Stimulated activated CD4-positive, alpha-beta T cell treated with anti-CD3 and anti-CD28 coated beads, Interleukin-1b, Interleukin-23, amount 100 ng/mL, for 1 hour (primary cell): ENCODE data around the gene PTPRA.

ENCODE experiments used
- DNase-seq, 2 donors: peaks; one replicate each; pipeline ENCODE4 v3.0.0-alpha.2; 2020; ENCODE audit warnings: low read depth in 2 of 2

Gene PTPRA

GRCh38 chr20:2849529-2849928 lies 23.8 kb upstream of the PTPRA start:
- DNase-seq, result no peak

- no peak for DNase-seq
Measured at GRCh38 chr20:2851086-2851485, 22.2 kb upstream of the PTPRA start.

GRCh38 chr20:2858591-2858990 lies 14.7 kb upstream of the PTPRA start:
- no peak for DNase-seq

DNA sequence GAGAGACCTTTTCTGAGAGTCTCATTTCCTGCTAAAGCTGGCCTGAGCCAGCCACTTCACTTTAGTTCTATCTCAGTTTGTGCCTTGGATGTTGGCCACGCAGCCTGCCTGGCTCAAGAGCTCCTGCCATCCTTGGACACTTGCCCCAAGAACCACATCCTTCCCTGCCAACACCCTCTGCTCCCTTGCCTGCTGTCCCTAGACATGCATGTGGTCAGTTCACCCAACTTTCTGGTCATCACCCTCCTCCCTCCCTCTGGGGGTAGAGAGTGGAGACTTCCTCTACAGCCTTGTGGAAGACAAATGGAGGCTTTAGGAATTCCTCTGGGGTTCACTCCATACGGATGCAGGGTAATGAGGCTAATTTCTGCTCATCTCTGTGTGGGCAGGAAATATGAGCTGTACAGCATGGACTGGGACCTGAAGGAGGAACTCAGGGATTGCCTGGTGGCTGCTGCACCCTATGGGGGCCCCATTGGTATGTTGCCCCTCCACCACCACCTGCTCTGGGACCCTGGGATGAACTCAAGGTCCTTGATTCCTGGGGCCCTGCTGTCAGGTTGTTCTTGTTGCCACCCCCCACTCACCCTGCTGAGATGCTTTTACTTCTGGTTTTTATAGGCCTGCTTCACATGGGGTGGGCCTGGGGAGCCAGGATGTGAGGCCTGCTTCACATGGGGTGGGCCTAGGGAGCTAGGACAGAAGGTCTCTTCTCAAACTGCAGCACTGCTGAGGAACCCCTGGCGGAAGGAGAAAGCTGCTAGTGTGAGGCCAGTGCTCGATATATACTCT lies 13.8 kb upstream of the PTPRA start:
- no peak for DNase-seq

DNA sequence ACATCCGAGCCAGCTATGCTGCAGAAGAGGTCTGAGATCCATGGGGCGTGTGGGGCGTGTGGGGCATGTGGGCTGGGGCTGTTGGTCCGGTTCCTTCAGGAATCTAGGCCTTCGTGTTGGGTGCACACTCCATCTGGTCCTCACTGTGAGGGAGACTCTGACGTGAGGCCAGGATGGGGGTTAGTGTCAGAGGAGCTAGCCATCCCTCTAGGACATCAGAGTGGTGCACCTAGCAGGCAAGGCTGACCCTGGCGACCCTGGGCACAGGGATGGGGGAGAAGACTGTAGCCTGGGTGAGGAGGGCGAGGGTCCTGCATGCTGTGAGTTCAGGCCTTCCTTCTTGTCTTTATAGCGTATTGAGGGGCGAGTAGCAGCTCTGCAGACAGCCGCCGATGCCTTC lies 8.7 kb upstream of the PTPRA start:
- no peak for DNase-seq

GRCh38 chr20:2865101-2865500 lies 8.2 kb upstream of the PTPRA start:
- no peak for DNase-seq

DNA sequence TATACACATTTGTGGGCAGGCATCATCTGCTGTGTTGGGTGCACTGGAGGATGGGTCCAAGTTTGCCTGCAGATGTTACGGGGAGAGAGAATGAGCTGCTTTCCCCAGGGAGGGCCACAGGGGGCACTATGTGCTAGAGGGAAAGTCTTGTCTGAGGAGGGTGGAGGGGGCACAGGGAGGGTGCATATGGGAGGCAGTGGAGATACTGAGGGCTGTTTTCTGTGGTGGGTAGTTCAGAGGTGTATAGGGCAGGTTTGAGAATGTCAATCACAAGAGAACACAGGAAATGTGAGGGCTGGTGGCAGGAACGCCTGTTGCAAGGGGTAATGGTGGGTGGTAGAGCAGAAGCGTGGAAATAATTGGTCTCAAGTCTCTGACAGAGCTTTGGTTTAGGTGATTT lies 7.7 kb upstream of the PTPRA start:
- peak in 1 of 2 donors; percentile 19 for DNase-seq

DNA sequence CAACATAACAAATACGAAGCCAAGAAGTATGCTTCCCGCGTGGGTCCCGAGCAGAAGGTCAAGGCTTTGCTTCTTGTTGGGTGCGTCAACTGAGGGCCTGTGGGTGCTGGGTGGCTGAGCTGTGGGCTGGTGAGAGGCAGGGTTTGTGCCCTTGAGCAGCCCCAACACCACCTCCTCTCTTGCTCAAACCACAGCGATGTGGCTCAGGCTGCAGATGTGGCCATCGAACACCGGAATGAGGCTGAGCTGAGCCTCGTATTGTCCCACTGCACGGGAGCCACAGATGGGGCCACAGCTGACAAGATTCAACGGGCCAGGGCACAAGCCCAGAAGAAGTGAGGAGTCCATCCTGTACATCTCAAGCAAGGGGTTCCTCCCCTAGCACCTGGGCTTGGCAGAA lies 7.0 kb upstream of the PTPRA start:
- DNase-seq, result no peak

DNA sequence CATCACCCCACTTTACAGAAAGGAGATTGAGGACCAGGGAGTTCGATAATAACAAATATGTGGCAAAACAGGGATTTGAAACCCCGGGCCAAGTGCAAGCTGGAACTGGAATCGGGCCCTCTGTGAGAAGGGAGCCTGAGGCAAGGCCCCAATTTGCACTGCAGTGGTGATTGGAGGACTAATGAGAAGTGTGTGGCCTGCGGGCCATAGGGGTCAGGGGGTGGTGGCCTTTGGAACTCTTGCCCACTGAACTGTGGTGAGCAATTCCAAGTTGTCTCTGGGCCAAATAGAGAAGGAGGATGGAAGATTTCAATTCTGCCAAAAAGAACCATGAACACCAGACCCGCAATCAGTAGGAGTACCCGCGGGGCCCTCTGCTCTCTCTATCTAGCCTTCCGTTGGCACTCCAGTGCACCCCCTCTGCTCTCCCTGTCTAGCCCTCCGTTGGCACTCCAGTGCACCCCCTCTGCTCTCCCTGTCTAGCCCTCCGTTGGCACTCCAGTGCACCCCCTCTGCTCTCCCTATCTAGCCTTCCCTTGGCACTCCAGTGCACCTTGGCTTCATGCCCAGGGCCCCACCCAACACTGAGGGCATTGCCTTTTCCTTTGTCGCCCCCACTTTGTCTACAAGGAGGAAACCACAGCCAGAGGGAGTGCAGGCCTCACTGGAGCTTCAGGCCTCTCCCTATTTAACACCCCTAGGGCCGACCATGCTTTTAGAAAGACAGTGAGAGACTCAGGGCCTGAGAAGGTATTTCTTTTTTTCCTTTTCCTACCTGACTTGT lies 6.0 kb upstream of the PTPRA start:
- no peak for DNase-seq

DNA sequence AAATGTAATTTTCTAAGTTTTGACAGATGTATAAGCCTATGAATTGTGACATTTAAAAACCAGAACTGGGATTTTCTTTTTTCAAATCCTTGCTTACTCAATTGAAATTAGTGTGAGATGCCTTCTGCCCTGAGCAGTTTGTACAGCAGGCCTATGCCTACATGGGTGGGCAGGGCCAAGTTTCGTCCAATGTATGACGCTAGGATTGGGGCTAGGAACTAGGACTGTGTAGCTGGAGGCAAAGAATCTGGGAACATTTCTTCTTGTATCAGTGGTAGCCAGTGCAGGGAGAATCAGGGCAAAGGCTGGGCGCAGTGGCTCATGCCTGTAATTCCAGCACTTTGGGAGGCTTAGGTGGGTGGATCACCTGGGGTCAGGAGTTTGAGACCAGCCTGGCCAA lies 3.9 kb upstream of the PTPRA start:
- DNase-seq, result no peak

GRCh38 chr20:2871111-2871465 lies 2.2 kb upstream of the PTPRA start:
- DNase-seq, result no peak

DNA sequence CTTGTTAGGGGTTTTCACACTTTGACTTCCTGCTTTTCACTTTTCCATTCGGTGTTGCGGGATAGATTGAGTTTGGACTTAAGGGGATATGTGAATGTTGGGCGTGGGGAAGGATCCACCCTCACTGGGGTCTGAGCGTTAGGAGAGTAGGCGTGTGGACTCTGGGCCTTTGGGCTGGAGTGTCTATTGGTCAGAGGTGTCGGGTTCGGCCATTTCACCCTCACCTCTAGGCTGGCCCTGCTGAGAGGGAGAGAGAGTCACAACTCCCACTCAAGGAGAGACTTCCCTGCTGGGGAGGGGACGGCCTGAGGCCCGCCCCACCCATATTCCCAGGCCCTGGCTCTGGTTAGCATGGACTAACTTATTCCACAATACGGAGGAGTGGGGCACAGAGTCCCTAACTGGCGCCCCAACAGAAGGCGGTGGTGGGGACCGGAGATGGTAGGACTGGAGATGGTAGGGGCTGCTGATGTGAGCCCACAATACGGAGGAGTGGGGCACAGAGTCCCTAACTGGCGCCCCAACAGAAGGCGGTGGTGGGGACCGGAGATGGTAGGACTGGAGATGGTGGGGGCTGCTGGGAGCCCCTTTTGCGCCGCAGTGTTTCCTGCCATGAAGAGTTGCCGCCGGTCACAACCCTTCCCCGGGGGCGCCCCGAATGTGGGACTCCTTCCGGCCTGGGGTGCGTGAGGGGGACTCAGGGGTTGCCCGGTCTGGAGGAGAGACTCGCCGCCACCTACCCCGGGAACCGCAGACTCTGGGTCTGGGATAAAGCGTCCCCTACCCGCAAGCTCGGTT lies 1.4 kb upstream of the PTPRA start:
- DNase-seq, result no peak

GRCh38 chr20:2872459-2873009 lies 747 bp upstream of the PTPRA start:
- DNase-seq, result peak; percentile 40 to 52

DNA sequence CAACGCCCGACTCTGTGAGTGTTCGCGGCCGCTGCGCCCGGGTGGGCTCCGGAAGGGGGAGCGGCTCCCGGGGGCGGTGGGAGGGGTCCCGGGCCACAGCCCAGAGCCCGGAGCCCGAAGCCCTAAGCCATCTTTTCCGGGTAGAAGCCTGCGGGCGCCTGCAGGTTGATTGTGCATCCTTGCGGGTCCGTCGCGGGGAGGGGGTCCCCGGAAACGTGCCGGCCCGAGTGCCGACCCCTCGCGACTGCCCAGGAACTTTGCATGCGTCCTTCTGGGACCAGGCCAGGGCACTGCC lies 413 bp downstream of the PTPRA start:
- DNase-seq, result peak in 1 of 2 donors; percentile 11

- DNase-seq, result no peak
Measured at GRCh38 chr20:2874456-2874855, 1.2 kb downstream of the PTPRA start.

DNA sequence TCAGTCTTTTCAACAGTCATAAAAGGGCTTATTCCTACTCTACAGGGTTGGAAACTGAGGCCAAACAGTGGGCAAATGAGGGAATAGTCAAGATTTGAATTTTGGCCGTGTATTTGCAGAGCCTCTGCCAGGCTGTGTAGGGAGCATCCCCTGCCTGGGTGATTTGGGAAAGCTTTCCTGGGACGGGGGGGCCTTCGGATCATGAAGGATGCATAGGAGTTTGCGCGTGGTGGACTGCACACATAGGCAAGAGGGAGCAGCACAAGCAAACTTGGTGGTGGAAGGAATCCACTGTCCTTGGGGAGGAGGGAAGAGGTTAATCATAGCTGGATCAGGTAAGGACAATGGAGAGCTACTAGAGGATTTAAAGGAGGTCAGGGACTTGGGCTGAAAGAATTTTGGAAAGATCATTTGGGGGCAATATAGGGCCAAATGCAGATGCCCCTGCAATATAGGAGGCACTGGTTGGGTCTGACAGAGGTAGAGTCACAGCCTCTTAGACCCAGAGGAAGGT lies 2.5 kb downstream of the PTPRA start:
- no peak for DNase-seq

GRCh38 chr20:2878515-2878914 lies 5.2 kb downstream of the PTPRA start:
- no peak for DNase-seq

GRCh38 chr20:2879146-2879545 lies 5.9 kb downstream of the PTPRA start:
- DNase-seq, result no peak

- no peak for DNase-seq
Measured at GRCh38 chr20:2880650-2881049, 7.4 kb downstream of the PTPRA start.

DNA sequence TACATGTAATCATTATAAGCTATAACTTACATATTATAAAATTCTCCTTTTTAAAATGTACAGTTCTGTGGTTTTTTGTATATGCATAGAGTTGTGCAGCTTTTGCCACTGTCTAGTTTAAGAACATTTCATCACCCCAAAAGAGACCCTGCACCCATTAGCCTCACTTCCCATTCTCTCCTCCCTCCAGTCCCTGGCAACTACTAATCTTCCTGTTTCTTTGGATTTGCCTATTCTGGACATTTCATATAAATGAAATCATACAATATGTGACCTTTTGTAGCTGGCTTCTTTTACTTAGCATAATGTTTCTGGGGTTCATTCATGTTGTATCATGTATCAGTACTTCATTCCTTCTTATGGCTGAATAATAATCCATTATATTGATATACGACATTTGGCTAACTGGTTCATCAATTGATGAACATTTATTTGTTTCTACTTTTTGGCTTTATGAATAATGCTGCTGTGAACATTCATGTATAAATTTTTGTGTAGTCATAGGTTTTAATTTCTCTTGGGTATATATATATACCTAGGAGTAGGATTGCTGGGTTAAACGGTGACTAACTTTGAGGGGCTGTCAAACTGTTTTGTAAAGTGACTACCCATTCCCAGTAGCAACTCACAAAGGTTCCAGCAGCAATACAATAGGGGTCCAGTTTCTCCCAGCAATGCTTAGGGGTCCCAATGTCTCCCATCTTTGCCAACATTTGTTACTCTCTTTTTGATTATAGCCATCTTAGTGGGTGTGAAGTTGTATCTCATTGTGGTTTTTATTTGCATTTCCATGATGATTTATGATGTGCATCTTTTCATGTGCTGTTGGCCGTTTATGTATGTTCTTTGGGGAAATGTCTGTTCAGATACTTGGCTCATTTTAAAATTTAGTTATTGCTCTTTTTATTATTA lies 10.7 kb downstream of the PTPRA start:
- no peak for DNase-seq

- no peak for DNase-seq
Measured at GRCh38 chr20:2887715-2888114, 14.4 kb downstream of the PTPRA start.
